Endothelial cell of umbilical vein (primary cell): ENCODE measurements around the gene KCNN3.

Source experiments
- CTCF ChIP-seq, 2 donors: IDR thresholded peaks; 1 replicate in 1 of 2; 2 replicates in 1 of 2; pipeline ENCODE4 v1.5.1; 2011; ENCODE audit warnings: low read length in 2 of 2, mild to moderate bottlenecking in 2 of 2, moderate library complexity in 2 of 2, control low read depth in 1 of 2, inconsistent platforms in 1 of 2, low read depth in 1 of 2; ENCODE audit not compliant: insufficient read depth in 1 of 2; ENCODE audit errors: extremely low read depth in 1 of 2
- EZH2 ChIP-seq: IDR thresholded peaks from 2 replicates; pipeline ENCODE4 v1.6.1; 2012; ENCODE audit warnings: borderline replicate concordance, low read depth, mild to moderate bottlenecking, moderate library complexity, low read length, inconsistent platforms; ENCODE audit not compliant: severe bottlenecking
- FOS ChIP-seq: IDR thresholded peaks from 2 replicates; pipeline ENCODE4 v1.6.1; 2011; ENCODE audit warnings: mild to moderate bottlenecking, low read length, moderate library complexity, borderline replicate concordance; ENCODE audit not compliant: insufficient read depth
- GATA2 ChIP-seq: IDR thresholded peaks from 2 replicates; pipeline ENCODE4 v1.7.0; 2011; ENCODE audit warnings: low read depth, mild to moderate bottlenecking, moderate library complexity, mixed read lengths, low read length; ENCODE audit not compliant: insufficient read length, insufficient read depth
- JUN ChIP-seq: IDR thresholded peaks from 2 replicates; pipeline ENCODE4 v1.6.1; 2011; ENCODE audit warnings: borderline replicate concordance, low read depth; ENCODE audit not compliant: insufficient read length, insufficient read depth
- MAX ChIP-seq: IDR thresholded peaks from 2 replicates; pipeline ENCODE4 v1.6.1; 2011; ENCODE audit not compliant: insufficient read depth, insufficient read length
- MYC ChIP-seq: IDR thresholded peaks from one replicate; pipeline ENCODE4 v1.6.1; 2011; ENCODE audit warnings: mild to moderate bottlenecking, low read depth, low read length
- POLR2A ChIP-seq: IDR thresholded peaks from 2 replicates; pipeline ENCODE4 v1.6.1; 2012; ENCODE audit warnings: low read depth, mild to moderate bottlenecking, control low read depth, low read length
- POLR2AphosphoS5 ChIP-seq: IDR thresholded peaks from 2 replicates; pipeline ENCODE4 v1.6.1; 2012; ENCODE audit warnings: low read depth, mild to moderate bottlenecking, control low read depth, low read length, moderate library complexity; ENCODE audit not compliant: insufficient read depth

GRCh38 chr1:154783976-154784375 lies 86.1 kb downstream of the KCNN3 start:
- TF ChIP-seq CTCF (IDR thresholded peaks at IDR 0.05; ENCODE audit: extremely low read depth in 1 of 2, insufficient read depth in 1 of 2, low read depth in 1 of 2, low read length in 2 of 2) (no peak), POLR2A (no peak), POLR2AphosphoS5 (no peak), MAX (no peak), FOS (no peak), EZH2 (no peak), JUN (no peak), MYC (no peak), GATA2 (no peak)
